ENCODE results near the gene MMP24. TPM values are rescaled to one million over a fixed set of nuclear protein-coding genes. Genes with fewer than 3 reads are reported as not detected.

MMP24 gene
- total and polyA plus RNA-seq, 4 experiments from 2014 or later = 0.07 to 0.19 (median 0.09) TPM

DNA sequence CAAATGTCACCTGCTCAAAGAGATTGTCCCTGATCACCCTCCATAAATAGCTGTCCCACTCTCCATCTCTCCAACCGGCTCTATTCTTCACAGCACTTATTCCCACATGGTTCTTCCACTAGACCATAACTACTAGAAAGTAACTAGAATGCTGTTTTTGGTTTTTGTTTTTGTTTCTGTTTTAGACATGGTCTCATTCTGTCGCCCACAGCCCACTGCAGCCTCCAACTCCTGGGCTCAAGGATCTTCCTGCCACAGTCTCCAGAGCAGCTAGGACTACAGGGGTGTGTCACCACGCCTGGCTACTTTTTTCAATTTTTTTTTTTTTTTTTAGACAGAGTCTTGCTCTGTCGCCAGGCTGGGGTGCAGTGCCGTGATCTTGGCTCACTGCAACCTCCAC lies 12.2 kb downstream of the MMP24 start:
- Mint-ChIP-seq H3K4me1 (no peaks in the 10 kb centered on the region), H3K9me3 (no peaks in the 10 kb centered on the region), H3K4me3 (no peak overlapping the region), H3K27ac (no peak overlapping the region), H3K27me3 (no peaks in the 10 kb centered on the region), H3K36me3 (peaks cover 25 to 40% of the 10 kb centered on the region in 2 donors)
- POLR2A ChIA-PET (ENCODE audit: partially characterized antibody) = no interaction called here
- Histone ChIP-seq H3K9me3 (ENCODE audit: control insufficient read depth in 1 of 2, low read length in 2 of 2) (no peaks in the 10 kb centered on the region), H3K36me3 (ENCODE audit: insufficient read depth, low read length) (no peaks in the 10 kb centered on the region), H3K4me1 (ENCODE audit: insufficient read depth, low read length) (no peaks in the 10 kb centered on the region), H3K27me3 (ENCODE audit: insufficient read depth, low read length) (no peaks in the 10 kb centered on the region), H3K4me3 (ENCODE audit: low read length in 2 of 2) (no peak overlapping the region), H3K27ac (ENCODE audit: low read depth, low read length) (no peak overlapping the region)
- intact Hi-C loops (cut with micrococcal nuclease) = no loop called here
- CTCF ChIA-PET (ENCODE audit: partially characterized antibody) = no interaction called here
- no peak for DNase-seq

DNA sequence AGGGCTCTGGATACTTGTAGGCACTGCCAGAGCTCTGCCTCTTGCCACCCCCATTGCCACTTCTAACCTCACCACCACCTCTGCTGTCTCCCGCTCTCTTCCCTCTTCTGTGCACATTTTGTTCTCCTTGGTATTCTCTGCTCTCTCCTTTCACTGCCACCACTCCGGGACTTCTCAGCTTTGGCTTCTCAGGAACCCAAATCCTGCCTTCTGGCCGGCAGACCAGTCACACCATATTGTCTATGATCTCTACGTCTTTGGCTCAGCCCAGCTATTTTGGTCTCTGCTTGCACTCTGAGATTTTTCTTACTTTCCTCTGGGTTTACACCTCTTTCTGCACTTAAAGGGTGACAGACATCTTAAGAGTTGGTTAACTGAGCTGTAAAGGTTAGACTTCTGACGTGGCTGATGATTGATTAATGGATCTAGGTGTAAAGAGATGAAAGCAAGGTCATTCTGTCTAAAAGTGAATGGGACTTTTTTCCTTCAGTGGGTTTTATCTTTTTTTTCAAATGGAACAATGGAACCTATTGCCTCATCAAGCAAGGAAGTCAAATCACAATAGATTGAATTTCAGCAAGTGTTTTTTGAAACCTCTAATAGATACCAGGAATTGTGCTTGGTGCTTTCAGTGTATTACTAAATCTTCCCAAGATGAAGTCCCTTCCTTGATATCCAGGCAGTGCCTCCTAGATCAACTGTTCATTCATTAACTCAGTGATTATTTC lies 13.8 kb downstream of the MMP24 start:
- Histone ChIP-seq H3K27me3 (ENCODE audit: insufficient read depth, low read length) (no peaks in the 10 kb centered on the region), H3K27ac (ENCODE audit: low read depth, low read length) (no peak overlapping the region), H3K36me3 (ENCODE audit: insufficient read depth, low read length) (no peaks in the 10 kb centered on the region), H3K9me3 (ENCODE audit: control insufficient read depth in 1 of 2, low read length in 2 of 2) (no peaks in the 10 kb centered on the region), H3K4me1 (ENCODE audit: insufficient read depth, low read length) (no peaks in the 10 kb centered on the region), H3K4me3 (ENCODE audit: low read length in 2 of 2) (no peak overlapping the region)
- H3K36me3 Mint-ChIP-seq = peaks cover 13 to 26% of the 10 kb centered on the region in 2 donors
- H3K4me1 Mint-ChIP-seq = no peaks in the 10 kb centered on the region
- ChIA-PET POLR2A (ENCODE audit: partially characterized antibody) (no interaction called here), CTCF (ENCODE audit: partially characterized antibody) (interaction anchor here (1.2 kb wide), 1 partner anchor 144 kb away, joined by 3 read pairs; no protein-coding TSS in a partner anchor)
- H3K4me3 Mint-ChIP-seq = no peak overlapping the region
- no peak for DNase-seq
- H3K27me3 Mint-ChIP-seq = no peaks in the 10 kb centered on the region
- intact Hi-C loops (cut with micrococcal nuclease) = no loop called here
- H3K9me3 Mint-ChIP-seq = no peaks in the 10 kb centered on the region
- no peak overlapping the region for H3K27ac Mint-ChIP-seq

DNA sequence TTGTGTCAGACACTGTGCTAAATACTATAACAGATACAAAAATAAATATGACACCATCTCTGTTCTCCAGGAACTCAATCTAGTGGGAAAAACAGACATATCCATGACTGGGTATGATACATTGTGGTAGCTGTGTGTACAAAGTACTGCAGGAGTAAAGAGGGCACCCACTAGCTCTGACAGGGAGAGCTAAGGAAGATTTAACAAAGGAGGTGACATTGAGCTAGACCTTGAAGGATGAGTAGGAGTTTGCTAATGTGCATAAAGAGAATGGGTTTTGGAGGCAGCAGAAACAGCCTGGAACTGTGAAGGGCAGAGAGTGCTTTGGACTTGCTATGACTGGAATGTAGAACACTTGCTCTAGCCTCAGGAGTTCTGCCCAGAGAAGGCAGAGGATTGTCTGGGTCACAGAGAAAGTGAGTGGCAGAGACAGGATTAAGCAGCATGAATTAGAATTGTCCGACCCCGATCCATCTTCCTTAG lies 14.4 kb downstream of the MMP24 start:
- Mint-ChIP-seq H3K36me3 (peaks cover 11 to 24% of the 10 kb centered on the region in 2 donors), H3K4me1 (no peaks in the 10 kb centered on the region), H3K4me3 (no peak overlapping the region), H3K9me3 (no peaks in the 10 kb centered on the region), H3K27me3 (no peaks in the 10 kb centered on the region), H3K27ac (peak overlapping the region in 1 of 7 donors; percentile 34)
- ChIA-PET CTCF (ENCODE audit: partially characterized antibody) (no interaction called here), POLR2A (ENCODE audit: partially characterized antibody) (no interaction called here)
- Histone ChIP-seq H3K27me3 (ENCODE audit: insufficient read depth, low read length) (no peaks in the 10 kb centered on the region), H3K27ac (ENCODE audit: low read depth, low read length) (no peak overlapping the region), H3K9me3 (ENCODE audit: control insufficient read depth in 1 of 2, low read length in 2 of 2) (no peaks in the 10 kb centered on the region), H3K36me3 (ENCODE audit: insufficient read depth, low read length) (no peaks in the 10 kb centered on the region), H3K4me3 (ENCODE audit: low read length in 2 of 2) (no peak overlapping the region), H3K4me1 (ENCODE audit: insufficient read depth, low read length) (no peaks in the 10 kb centered on the region)
- DNase-seq = no peak
- intact Hi-C loops (cut with micrococcal nuclease) = no loop called here

DNA sequence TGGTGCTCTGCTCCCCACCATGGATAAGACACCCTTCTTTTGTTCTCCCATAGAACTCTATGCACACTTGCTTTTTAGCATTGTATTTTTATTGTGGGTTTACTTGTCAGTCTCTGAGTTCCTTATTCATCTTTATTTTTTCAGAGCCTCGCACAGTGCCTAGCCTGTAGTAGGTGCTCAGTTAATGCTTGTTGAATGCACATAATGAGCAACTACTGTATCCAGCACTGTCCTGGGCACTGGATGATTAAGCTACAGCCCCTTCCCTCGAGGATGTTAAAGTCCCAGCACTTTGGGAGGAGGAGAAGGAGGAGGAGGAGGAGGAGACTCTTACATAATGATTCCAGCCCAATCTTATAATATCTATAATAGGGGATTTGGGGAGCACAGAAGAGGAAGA lies 16.8 kb downstream of the MMP24 start:
- Histone ChIP-seq H3K9me3 (ENCODE audit: control insufficient read depth in 1 of 2, low read length in 2 of 2) (no peaks in the 10 kb centered on the region), H3K4me1 (ENCODE audit: insufficient read depth, low read length) (no peaks in the 10 kb centered on the region), H3K27me3 (ENCODE audit: insufficient read depth, low read length) (no peaks in the 10 kb centered on the region), H3K36me3 (ENCODE audit: insufficient read depth, low read length) (no peaks in the 10 kb centered on the region), H3K27ac (ENCODE audit: low read depth, low read length) (no peak overlapping the region), H3K4me3 (ENCODE audit: low read length in 2 of 2) (no peak overlapping the region)
- H3K4me3 Mint-ChIP-seq = no peak overlapping the region
- peaks cover 1 to 21% of the 10 kb centered on the region in 2 donors for H3K36me3 Mint-ChIP-seq
- no peaks in the 10 kb centered on the region for H3K9me3 Mint-ChIP-seq
- CTCF ChIA-PET (ENCODE audit: partially characterized antibody) = no interaction called here
- no peak overlapping the region for H3K27ac Mint-ChIP-seq
- no peak for DNase-seq
- POLR2A ChIA-PET (ENCODE audit: partially characterized antibody) = no interaction called here
- intact Hi-C loops (cut with micrococcal nuclease) = no loop called here
- H3K27me3 Mint-ChIP-seq = no peaks in the 10 kb centered on the region
- no peaks in the 10 kb centered on the region for H3K4me1 Mint-ChIP-seq

DNA sequence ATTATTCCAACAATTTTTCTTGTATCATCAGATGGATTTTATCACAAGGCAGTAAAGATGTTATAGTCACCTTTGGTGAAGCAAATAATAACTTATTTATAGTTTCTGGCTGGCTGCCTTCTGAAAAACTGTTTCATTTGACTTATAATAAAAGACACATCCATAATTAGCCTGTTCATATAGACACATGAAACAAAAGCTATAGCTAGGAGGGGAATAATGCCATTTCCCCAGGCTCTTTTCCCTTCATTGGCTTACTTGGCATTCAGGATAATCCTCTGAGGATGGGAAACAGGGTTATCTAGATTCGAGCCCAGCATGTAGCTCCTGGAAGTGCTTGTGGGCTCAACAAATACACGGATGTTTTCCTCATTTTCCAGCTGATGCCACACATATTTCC lies 17.5 kb downstream of the MMP24 start:
- DNase-seq = no peak
- Histone ChIP-seq H3K4me3 (ENCODE audit: low read length in 2 of 2) (no peak overlapping the region), H3K9me3 (ENCODE audit: control insufficient read depth in 1 of 2, low read length in 2 of 2) (no peaks in the 10 kb centered on the region), H3K27ac (ENCODE audit: low read depth, low read length) (no peak overlapping the region), H3K36me3 (ENCODE audit: insufficient read depth, low read length) (no peaks in the 10 kb centered on the region), H3K27me3 (ENCODE audit: insufficient read depth, low read length) (no peaks in the 10 kb centered on the region), H3K4me1 (ENCODE audit: insufficient read depth, low read length) (no peaks in the 10 kb centered on the region)
- H3K9me3 Mint-ChIP-seq = no peaks in the 10 kb centered on the region
- no peaks in the 10 kb centered on the region for H3K27me3 Mint-ChIP-seq
- ChIA-PET POLR2A (ENCODE audit: partially characterized antibody) (no interaction called here), CTCF (ENCODE audit: partially characterized antibody) (interaction anchor here (0.6 kb wide), 1 partner anchor 1043 kb away, joined by 3 read pairs; no protein-coding TSS in a partner anchor)
- peaks cover 1 to 18% of the 10 kb centered on the region in 2 donors for H3K36me3 Mint-ChIP-seq
- H3K4me3 Mint-ChIP-seq = no peak overlapping the region
- H3K27ac Mint-ChIP-seq = no peak overlapping the region
- intact Hi-C loops (cut with micrococcal nuclease) = no loop called here
- no peaks in the 10 kb centered on the region for H3K4me1 Mint-ChIP-seq

DNA sequence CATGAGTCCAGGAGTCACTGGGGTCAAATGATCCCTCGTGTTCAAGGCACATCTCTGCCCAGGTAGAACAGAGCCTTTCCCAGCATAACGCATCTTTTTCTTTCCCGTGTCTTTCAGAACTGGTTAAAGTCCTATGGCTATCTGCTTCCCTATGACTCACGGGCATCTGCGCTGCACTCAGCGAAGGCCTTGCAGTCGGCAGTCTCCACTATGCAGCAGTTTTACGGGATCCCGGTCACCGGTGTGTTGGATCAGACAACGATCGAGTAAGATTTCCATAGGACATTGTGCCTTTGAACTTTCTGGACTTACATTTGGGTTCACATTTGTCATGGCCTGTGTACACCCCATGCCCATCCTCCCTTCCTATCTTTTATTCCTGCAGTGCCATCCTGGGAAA lies 20.2 kb downstream of the MMP24 start:
- Histone ChIP-seq H3K4me1 (ENCODE audit: insufficient read depth, low read length) (peaks cover 12% of the 10 kb centered on the region), H3K36me3 (ENCODE audit: insufficient read depth, low read length) (no peaks in the 10 kb centered on the region), H3K9me3 (ENCODE audit: control insufficient read depth in 1 of 2, low read length in 2 of 2) (no peaks in the 10 kb centered on the region), H3K4me3 (ENCODE audit: low read length in 2 of 2) (no peak overlapping the region), H3K27ac (ENCODE audit: low read depth, low read length) (no peak overlapping the region), H3K27me3 (ENCODE audit: insufficient read depth, low read length) (no peaks in the 10 kb centered on the region)
- Mint-ChIP-seq H3K27ac (no peak overlapping the region), H3K9me3 (no peaks in the 10 kb centered on the region), H3K4me1 (peaks cover 0 to 12% (median 9%) of the 10 kb centered on the region in 4 donors), H3K27me3 (no peaks in the 10 kb centered on the region), H3K36me3 (peaks cover 0 to 21% of the 10 kb centered on the region in 2 donors), H3K4me3 (no peak overlapping the region)
- DNase-seq = no peak
- CTCF ChIA-PET (ENCODE audit: partially characterized antibody) = no interaction called here
- POLR2A ChIA-PET (ENCODE audit: partially characterized antibody) = no interaction called here
- intact Hi-C loops (cut with micrococcal nuclease) = no loop called here

DNA sequence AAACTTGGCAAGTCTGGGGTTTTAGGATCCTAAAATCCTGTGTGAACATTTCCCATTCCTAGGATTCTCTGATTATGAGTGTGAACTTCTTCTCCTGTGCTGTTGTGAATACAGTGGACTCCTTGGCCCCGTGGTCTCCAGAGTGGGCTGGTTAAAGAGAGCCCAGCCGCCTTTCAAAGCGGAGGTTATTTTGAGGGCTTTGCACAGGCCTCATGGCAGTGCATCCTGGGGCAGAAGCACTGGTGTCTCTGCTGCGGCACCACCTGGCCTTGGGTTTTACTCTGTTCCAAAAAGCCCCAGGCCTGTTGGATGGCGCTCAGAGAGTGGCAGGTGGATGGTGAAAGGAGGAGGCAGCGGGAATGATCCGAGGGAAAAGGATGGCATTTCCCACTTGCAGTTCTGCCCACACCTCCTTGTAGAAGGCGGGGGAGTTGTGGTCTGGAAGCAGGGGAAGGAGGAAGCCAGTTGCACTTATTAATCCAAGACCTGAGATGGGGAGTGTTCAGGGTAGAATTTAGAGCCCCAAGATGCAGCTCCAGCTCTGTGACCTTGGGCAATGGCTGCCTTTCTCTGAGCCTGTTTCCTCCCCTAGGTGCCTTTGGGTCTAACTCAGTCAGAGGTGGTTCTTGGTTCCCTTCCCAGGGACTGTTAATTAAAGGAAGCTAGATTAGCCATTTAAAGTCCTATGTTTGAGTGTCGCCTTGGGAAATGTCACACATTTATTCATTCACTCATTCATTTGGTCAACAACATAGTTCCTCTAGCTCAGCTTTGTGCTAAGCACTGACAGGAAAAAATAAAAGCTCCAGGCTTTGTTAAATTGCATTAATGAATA lies 22.4 kb downstream of the MMP24 start:
- Mint-ChIP-seq H3K9me3 (no peaks in the 10 kb centered on the region), H3K27me3 (no peaks in the 10 kb centered on the region), H3K36me3 (peaks cover 7 to 21% of the 10 kb centered on the region in 2 donors), H3K4me3 (no peak overlapping the region), H3K27ac (no peak overlapping the region), H3K4me1 (peaks cover 7 to 28% (median 21%) of the 10 kb centered on the region in 4 donors)
- no peak overlapping the region for H3K27ac ChIP-seq (ENCODE audit: low read depth, low read length)
- H3K36me3 ChIP-seq (ENCODE audit: insufficient read depth, low read length) = no peaks in the 10 kb centered on the region
- H3K9me3 ChIP-seq (ENCODE audit: control insufficient read depth in 1 of 2, low read length in 2 of 2) = no peaks in the 10 kb centered on the region
- H3K4me3 ChIP-seq (ENCODE audit: low read length in 2 of 2) = no peak overlapping the region
- H3K4me1 ChIP-seq (ENCODE audit: insufficient read depth, low read length) = peaks cover 27% of the 10 kb centered on the region
- H3K27me3 ChIP-seq (ENCODE audit: insufficient read depth, low read length) = no peaks in the 10 kb centered on the region
- CTCF ChIA-PET (ENCODE audit: partially characterized antibody) = interaction anchor here (1.6 kb wide), 1 partner anchor 56 kb away, joined by 4 read pairs; no protein-coding TSS in a partner anchor
- POLR2A ChIA-PET (ENCODE audit: partially characterized antibody) = no interaction called here
- DNase-seq = no peak
- intact Hi-C loops (cut with micrococcal nuclease) = no loop called here

Data from CD4-positive, alpha-beta memory T cell (primary cell).